ENCODE data around the gene CELA2A. TPM values are rescaled to one million over a fixed set of nuclear protein-coding genes. Genes with fewer than 3 reads are reported as not detected.
"Not testable (repeated sequence)": the region's sequence is repeated elsewhere in the genome, so short reads cannot be mapped to it uniquely, and the experiment has no call there.

CELA2A gene
- total RNA-seq, 2 experiments from 2014 or later: not detected

DNA sequence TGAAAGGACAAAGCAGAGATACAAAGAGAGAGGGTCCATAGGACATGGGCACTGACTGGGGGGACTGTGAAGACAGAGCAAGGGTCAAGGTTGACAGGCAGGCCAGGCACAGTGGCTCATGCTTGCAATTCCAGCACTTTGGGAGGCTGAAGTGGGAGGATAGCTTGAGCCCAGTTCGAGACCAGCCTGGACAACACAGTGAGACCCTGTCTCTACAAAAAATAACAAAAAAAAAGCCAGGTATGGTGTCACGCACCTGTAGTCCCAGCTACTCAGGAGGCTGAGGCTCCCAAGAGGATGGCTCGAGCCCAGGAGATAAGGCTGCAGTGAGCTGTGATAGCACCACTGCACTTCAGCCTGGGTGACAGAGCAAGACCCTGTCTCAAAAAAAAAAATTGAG, 63.1 kb downstream of the CELA2A start:
- intact Hi-C loops (cut with micrococcal nuclease; ENCODE audit: unreplicated experiment): no loop called here
- peaks cover 18% of the 10 kb centered on the region for H3K4me1 ChIP-seq (ENCODE audit: insufficient read depth, low read length, poor library complexity, severe bottlenecking)
- no peak overlapping the region for H3K4me2 ChIP-seq (ENCODE audit: low read length)
- no peak overlapping the region for H2AFZ ChIP-seq (ENCODE audit: low read length)
- H4K20me1 ChIP-seq (ENCODE audit: insufficient read depth, low read length): no peaks in the 10 kb centered on the region
- TF ChIP-seq EZH2phosphoT487 (IDR thresholded peaks at IDR 0.05; ENCODE audit: borderline replicate concordance, low read depth, low read length): no peak
- TF ChIP-seq, protein P1, sequence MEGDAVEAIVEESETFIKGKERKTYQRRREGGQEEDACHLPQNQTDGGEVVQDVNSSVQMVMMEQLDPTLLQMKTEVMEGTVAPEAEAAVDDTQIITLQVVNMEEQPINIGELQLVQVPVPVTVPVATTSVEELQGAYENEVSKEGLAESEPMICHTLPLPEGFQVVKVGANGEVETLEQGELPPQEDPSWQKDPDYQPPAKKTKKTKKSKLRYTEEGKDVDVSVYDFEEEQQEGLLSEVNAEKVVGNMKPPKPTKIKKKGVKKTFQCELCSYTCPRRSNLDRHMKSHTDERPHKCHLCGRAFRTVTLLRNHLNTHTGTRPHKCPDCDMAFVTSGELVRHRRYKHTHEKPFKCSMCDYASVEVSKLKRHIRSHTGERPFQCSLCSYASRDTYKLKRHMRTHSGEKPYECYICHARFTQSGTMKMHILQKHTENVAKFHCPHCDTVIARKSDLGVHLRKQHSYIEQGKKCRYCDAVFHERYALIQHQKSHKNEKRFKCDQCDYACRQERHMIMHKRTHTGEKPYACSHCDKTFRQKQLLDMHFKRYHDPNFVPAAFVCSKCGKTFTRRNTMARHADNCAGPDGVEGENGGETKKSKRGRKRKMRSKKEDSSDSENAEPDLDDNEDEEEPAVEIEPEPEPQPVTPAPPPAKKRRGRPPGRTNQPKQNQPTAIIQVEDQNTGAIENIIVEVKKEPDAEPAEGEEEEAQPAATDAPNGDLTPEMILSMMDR (conservative IDR thresholded peaks at IDR 0.05; ENCODE audit: low read length): no peak
- ChIA-PET CTCF (ENCODE audit: unreplicated experiment) (no interaction called here), POLR2A (no interaction called here)
- peaks cover 15% of the 10 kb centered on the region for H3K36me3 ChIP-seq (ENCODE audit: insufficient read depth, low read length)
- H3K27ac ChIP-seq (ENCODE audit: low read depth, low read length, poor library complexity, severe bottlenecking): no peak overlapping the region
- H3K9me2 ChIP-seq (ENCODE audit: insufficient read depth, low read length): no peaks in the 10 kb centered on the region
- H3K4me3 ChIP-seq (ENCODE audit: low read depth, low read length, poor library complexity, severe bottlenecking): no peak overlapping the region
- no peaks in the 10 kb centered on the region for H3K9me3 ChIP-seq (ENCODE audit: low read length)
- DNase-seq (ENCODE audit: low spot score): no peak
- H3K79me2 ChIP-seq (ENCODE audit: insufficient read depth, low read depth, low read length): peaks cover 6% of the 10 kb centered on the region; the same call in 1 of the 2 replicates
- no TSS peak for BruUV-seq (replicated peaks)

DNA sequence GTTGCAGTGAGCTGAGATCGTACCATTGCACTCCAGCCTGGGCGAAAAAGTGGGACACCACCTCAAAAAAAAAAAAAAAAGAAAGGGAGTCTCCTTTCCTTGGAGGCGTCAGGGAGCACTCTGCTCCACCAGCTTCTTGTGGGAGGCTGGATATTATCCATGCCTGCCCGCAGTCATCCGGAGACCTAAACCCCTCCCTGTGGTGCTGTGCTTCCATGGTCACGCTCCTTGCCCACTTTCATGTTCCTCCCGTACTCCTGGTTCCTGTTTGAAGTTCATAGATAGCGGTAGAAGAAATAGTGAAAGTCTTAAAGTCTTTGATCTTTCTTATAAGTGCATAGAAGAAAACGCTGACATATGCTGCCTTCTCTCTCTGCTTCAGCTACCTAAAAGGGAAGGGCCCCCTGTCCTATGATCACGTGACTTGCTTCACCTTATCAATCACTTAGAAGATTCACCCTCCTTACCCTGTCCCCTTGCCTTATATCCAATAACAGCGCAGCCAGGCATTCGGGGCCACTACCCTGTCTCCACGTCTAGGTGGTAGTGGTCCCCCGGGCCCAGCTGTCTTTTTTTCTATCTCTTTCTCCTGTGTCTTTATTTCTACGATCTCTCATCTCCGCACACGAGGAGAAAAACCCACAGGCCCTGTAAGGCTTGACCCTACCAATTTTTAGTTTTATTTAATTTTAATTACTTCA, 64.8 kb downstream of the CELA2A start:
- H3K4me1 ChIP-seq (ENCODE audit: insufficient read depth, low read length, poor library complexity, severe bottlenecking): peaks cover 15% of the 10 kb centered on the region
- H3K36me3 ChIP-seq (ENCODE audit: insufficient read depth, low read length): peaks cover 12% of the 10 kb centered on the region
- DNase-seq (ENCODE audit: low spot score); intact Hi-C loops (cut with micrococcal nuclease; ENCODE audit: unreplicated experiment); H4K20me1 ChIP-seq (ENCODE audit: insufficient read depth, low read length); H3K27ac ChIP-seq (ENCODE audit: low read depth, low read length, poor library complexity, severe bottlenecking); H3K79me2 ChIP-seq (ENCODE audit: insufficient read depth, low read depth, low read length); CTCF ChIA-PET (ENCODE audit: unreplicated experiment); BruUV-seq (replicated peaks); H3K4me3 ChIP-seq (ENCODE audit: low read depth, low read length, poor library complexity, severe bottlenecking); H3K4me2 ChIP-seq (ENCODE audit: low read length); H3K9me2 ChIP-seq (ENCODE audit: insufficient read depth, low read length); H2AFZ ChIP-seq (ENCODE audit: low read length); H3K9me3 ChIP-seq (ENCODE audit: low read length): not testable (repeated sequence)
- POLR2A ChIA-PET: interaction anchor here (0.6 kb wide), 1 partner anchor 97 kb away, joined by 4 read pairs; no protein-coding TSS in a partner anchor

Other genes starting within 250 kb of the CELA2A start
- not detected in 2 replicates for gene FHAD1, start 209.5 kb upstream of the CELA2A start, total RNA-seq (2014; rRNA removed; shearing (Covaris generic))
- gene FHAD1, start 209.5 kb upstream of the CELA2A start, total RNA-seq (2022): not detected in 2 replicates
- gene EFHD2, start 46.8 kb upstream of the CELA2A start, total RNA-seq (2014; rRNA removed; shearing (Covaris generic)): 25.4 and 27.3 TPM in 2 replicates
- gene EFHD2, start 46.8 kb upstream of the CELA2A start, total RNA-seq (2022): 38.3 and 42.0 TPM in 2 replicates
- gene CTRC, start 18.3 kb upstream of the CELA2A start, total RNA-seq (2014; rRNA removed; shearing (Covaris generic)): not detected in 2 replicates
- gene CTRC, start 18.3 kb upstream of the CELA2A start, total RNA-seq (2022): not detected in 2 replicates
- gene CELA2B, start 19.4 kb downstream of the CELA2A start, total RNA-seq (2014; rRNA removed; shearing (Covaris generic)): not detected in 2 replicates
- not detected in 2 replicates for gene CELA2B, start 19.4 kb downstream of the CELA2A start, total RNA-seq (2022)
- 14.5 and 20.8 TPM in 2 replicates for gene CASP9, start 67.5 kb downstream of the CELA2A start, total RNA-seq (2014; rRNA removed; shearing (Covaris generic))
- gene CASP9, start 67.5 kb downstream of the CELA2A start, total RNA-seq (2022): 17.3 and 17.6 TPM in 2 replicates
- gene DNAJC16, start 70.1 kb downstream of the CELA2A start, total RNA-seq (2014; rRNA removed; shearing (Covaris generic)): 5.8 and 9.1 TPM in 2 replicates
- gene DNAJC16, start 70.1 kb downstream of the CELA2A start, total RNA-seq (2022): 15.0 and 16.8 TPM in 2 replicates
- 0.15 and 0.54 TPM in 2 replicates for gene AGMAT, start 128.3 kb downstream of the CELA2A start, total RNA-seq (2014; rRNA removed; shearing (Covaris generic))
- gene AGMAT, start 128.3 kb downstream of the CELA2A start, total RNA-seq (2022): 0.29 and 0.39 TPM in 2 replicates
- 23.5 and 29.6 TPM in 2 replicates for gene DDI2, start 160.7 kb downstream of the CELA2A start, total RNA-seq (2014; rRNA removed; shearing (Covaris generic))
- gene DDI2, start 160.7 kb downstream of the CELA2A start, total RNA-seq (2022): 34.7 and 40.8 TPM in 2 replicates
- 18.8 and 27.5 TPM in 2 replicates for gene PLEKHM2, start 227.6 kb downstream of the CELA2A start, total RNA-seq (2014; rRNA removed; shearing (Covaris generic))
- gene PLEKHM2, start 227.6 kb downstream of the CELA2A start, total RNA-seq (2022): 38.5 and 45.7 TPM in 2 replicates